GM18520 (cell line): ENCODE measurements around the gene ATP1A3.
"Not testable (repeated sequence)": the region's sequence is repeated elsewhere in the genome, so short reads cannot be mapped to it uniquely, and the experiment has no call there.

ENCODE experiments used
- ATAC-seq: cut with Tn5 transposase; IDR thresholded peaks from one replicate; pipeline ENCODE4 v1.9.1; 2021; ENCODE audit not compliant: unreplicated experiment

Gene ATP1A3

DNA sequence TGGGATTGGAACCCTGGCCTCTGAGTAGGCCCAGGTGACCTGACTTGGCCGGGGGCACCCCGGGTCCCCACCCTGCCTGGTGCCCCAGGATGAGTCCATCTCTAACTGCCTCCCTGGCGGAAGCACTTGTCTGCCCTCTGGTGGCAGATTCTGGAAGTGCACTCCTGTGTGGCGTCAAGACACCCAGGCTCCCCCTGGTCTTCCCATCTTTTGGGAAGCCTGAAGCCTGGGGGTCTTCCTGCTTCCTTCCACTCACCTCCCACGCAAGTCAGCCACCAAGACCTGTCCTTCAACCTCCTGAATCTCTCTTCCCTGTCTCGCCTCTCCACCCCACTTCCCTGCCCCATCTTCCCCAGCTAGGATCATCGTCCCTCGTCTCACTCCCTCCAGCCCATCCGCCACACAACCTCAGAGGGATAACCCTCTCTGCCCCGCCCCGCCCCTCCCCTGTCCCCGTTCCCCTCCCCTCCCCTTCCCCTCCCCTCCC, 42.3 kb downstream of the ATP1A3 start:
- ATAC-seq: no peak

DNA sequence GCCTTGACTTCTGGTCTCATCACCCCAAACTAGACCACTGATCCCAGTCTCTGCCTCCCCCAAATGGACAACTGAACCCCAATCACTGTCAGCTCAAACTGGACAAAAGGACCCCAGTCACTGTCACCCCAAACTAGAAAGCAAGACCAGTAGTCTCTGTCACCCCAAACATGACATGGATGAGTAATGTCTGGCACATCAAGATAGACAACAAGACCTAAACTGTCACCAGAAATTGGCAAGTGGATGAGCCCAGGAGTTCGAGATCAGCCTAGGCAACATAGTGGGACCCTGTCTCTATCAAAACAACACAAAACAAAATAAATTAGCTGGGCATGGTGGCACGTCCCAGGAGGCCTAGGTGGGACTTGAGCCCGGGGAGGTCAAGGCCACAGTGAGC, 46.9 kb downstream of the ATP1A3 start:
- ATAC-seq: no peak

DNA sequence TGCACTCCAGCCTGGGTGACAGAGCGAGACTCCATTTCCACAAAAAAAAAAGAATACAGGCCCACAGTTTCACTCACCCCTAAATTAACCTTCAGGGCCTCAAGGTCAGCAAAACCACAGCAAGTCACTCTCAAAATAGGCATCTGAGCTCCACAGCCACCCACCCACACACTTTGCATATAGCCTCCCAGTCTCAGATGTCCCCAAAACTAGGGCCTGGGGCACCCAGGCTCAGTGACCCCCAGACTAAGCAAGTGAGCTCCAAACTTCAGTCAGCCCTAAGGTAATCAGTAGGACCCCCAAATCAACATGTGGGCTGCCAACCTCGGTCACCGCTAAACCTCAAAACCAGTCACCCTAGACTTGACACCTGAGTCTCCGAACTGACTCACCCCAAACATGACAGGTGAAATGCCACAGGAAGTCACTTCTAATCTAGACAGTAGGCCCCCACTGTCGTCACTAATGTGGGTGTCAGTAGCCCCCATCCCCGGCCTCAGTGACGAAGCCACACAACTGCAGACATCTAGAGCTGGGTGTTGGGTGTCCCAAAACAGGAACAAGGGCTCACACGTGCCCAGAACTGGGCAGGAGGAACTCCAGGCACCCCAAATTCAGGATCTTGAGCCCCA, 48.8 kb downstream of the ATP1A3 start:
- peak; percentile 83 for ATAC-seq

DNA sequence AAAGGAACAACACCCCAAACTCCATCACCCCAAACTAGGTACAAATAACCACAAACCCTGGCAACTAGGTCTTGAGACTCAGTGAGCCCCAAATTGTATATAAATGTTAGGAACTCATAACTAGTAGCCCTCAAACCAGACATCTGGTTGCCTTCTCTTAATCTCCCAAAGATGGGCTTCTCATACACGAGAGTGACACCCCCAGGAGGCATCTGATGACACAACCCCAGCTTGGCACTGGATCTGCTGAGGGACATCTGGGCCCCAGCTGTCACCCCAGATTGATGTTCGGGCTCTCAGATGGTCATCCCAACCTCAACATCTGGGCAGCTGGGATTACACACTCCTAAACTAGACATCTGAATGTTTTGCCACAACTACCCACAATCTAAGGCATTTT, 49.7 kb downstream of the ATP1A3 start:
- ATAC-seq: no peak

DNA sequence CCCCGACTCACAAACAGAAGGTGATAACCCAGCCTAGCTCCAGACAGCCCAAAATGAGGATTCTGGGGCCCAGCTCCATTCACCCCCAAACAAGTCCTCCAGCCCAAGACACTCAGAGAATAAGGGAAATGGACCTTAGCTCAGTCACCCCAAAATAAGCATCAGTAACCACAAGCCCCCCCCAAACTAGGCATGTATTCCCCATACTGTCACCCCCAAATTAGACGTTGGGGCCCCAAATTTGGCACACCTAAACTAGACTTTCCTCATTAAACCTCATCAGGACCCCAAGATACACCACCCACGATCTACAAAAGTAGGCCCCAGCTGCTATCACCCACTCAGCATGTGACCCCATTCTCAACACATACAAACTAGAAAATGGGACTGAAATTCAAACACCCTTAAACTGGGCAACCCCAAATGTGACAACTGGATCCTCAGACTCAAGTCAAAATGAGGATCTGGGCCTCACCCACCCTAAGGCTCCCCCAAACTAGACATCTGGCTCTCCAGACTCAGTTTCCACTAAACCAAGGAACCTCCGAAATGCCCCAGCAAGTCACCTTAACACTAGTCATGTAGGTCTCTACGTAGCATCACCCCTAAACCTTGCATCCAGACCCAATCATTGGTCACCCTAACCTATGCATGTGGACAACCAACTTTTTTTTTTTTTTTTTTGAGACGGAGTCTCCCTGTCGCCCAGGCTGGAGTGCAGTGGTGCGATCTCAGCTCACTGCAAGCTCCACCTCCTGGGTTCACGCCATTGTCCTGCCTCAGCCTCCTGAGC, 52.4 kb downstream of the ATP1A3 start:
- ATAC-seq: no peak

DNA sequence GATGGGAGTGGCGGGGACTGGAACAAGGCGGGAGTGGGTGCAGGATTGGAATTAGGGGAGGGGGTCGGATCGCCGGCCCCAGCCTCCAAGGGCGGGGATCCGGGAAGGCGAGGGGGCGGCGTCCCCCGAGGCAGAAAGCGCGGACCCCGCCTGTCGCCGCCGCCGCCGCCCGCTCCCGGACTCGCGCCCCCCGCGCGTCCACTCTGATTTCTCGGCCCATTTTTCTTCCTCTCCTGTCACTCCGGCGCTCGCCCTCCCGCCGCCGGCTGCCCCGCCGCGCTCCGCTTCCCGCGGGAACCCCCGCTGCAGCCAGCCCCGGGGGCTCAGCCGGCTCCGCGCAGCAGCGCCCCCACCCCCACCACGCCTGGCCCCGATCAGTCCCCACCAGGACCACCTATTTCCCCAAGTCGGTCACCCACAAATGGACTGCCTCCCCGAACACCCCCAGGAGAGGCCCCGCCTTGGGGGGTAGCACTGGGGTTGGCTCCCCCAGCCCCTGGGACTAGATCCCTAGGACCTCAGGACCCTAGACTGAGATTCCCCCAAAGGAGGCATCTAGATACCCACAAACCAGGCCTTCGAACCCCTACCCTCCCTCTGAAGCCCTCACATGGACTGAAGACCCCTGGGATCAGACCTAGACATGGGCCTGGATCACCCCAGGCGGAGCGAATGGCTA, 53.2 kb downstream of the ATP1A3 start:
- ATAC-seq: no peak

DNA sequence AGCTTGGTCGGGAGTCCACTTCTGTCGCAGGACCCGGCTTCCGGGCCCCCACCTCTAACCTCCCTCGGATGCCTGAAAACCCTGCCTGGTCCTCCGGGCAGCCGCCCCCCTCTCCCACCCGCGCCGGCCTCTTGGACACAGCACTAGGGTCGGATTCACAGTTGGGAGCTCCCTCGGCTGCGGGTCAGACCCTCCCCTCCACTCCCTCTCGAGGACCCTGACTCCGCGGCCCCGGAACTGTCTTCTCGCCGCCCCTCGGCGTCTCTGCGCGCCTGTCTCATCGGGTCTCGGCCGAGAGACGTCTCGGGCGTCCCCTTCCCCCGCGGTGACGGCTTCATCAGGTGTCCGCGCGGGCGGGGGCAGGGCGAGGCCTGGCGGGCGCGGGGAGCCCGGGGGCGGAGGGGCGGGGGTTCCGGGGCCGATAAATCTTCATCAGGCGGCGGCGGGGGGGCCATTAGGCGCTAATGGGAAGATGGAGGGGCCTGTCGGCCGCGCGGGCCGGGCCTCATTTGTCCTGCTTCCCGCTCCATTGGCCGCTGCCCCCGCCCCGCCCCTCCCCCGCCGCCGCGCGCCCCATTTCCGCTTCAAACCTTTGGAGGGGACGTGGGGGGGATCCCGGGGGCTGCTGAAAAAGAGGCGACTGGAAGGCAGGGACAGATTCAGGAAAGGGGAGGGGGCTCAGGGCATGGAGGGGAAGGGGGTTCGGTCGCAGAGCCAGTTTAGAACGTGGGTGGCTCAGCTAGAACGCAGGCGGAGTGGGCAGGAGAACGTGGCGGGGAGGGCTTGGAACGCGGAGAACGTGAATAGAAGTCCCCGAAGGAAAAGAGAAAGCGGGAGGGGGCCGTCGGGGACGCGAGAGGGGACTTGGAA, 53.9 kb downstream of the ATP1A3 start:
- no peak for ATAC-seq

DNA sequence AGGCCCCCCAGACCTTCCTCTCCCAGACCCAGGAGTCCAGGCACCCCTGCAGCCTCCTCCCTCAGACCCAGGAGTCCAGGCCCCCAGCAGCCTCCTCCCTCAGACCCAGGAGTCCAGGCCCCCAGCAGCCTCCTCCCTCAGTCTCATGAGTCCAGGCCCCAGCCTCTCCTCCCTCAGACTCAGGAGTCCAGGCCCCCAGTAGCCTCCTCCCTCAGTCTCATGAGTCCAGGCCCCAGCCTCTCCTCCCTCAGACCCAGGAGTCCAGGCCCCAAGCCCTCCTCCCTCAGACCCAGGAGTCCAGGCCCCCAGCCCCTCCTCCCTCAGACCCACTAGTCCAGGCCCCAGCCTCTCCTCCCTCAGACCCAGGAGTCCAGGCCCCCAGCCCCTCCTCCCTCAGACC, 54.8 kb downstream of the ATP1A3 start:
- not testable (repeated sequence) for ATAC-seq

DNA sequence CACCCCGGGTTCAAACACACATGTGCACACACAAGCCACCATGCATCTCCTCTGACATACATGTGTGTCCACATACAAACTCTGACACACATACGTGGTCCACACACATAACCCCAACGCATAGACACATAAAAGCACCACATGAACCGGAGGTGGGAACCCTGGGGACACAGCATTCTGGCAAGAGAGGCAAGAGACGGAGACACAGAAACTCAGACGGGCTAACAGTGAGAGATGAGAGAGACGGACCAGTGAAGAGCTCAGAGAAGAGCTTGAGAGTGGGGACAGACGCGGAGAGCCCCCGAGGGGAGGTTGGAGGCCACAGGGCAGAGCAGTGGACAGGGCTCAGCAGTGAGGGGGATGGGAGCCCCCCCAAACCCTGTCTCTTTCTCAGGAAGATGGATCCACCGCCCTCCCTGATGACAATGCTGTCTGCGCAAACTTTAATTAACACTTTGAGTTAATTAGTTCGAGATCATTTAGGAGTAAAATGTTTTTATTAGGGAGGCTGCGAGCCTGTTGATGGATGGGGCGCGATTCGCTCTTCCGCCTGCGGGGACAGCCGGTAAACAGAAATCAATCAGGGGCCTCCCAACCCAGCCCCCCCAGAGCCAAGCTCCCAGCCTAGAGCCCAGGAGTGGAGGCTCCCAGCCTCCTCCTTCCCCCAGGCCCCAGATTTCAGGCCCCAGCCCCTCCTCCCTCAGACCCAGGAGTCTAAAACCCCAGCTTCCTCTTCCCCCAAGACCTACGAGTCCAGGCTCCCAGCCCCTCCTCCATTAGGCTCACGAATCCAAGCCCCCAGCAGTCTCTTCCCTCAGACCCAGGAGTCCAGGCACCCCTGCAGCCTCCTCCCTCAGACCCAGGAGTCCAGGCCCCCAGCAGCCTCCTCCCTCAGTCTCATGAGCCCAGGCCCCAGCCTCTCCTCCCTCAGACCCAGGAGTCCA, 56.2 kb downstream of the ATP1A3 start:
- no peak for ATAC-seq

DNA sequence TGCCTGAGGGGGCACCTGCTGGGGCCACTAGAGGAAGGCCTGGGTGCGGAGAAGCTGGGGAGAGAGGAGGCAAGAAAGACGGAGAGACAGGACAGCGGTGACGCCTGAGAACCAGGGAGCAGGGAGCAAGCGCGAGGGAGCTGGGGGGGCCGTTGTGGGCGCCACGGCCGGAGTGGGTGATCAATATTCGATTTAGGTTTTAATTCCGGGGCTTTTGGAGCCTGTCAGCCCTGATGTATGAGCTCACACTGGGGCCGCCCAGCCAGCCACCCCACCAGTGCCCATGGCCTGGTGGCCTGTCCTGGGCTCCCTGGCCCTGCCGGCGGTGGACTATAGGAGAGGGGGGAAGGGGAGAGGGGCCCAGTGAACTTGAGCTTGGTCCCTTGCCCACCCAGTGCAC, 57.1 kb downstream of the ATP1A3 start:
- ATAC-seq: no peak

DNA sequence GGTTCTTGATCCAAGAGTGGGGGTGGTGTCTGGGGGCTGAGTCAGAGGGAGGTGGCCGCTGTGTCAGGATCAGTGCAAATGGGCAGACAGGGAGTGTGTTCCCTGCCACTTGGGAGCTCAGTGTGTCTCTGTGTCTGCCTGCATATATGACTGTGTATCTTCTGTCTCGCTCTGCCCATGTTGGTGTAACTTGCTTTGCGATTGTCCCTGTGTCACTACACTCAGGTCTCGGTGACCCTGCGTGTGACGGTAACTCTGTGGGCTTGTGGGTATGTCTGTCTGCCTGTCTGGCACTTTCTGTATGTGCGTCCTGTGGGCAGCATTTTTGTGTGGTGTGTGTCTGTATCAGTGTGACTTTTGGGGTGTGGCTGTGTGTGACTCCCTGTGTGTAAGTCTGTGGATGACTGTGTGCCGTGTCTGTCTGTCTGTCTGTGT, 57.6 kb downstream of the ATP1A3 start:
- ATAC-seq: no peak

DNA sequence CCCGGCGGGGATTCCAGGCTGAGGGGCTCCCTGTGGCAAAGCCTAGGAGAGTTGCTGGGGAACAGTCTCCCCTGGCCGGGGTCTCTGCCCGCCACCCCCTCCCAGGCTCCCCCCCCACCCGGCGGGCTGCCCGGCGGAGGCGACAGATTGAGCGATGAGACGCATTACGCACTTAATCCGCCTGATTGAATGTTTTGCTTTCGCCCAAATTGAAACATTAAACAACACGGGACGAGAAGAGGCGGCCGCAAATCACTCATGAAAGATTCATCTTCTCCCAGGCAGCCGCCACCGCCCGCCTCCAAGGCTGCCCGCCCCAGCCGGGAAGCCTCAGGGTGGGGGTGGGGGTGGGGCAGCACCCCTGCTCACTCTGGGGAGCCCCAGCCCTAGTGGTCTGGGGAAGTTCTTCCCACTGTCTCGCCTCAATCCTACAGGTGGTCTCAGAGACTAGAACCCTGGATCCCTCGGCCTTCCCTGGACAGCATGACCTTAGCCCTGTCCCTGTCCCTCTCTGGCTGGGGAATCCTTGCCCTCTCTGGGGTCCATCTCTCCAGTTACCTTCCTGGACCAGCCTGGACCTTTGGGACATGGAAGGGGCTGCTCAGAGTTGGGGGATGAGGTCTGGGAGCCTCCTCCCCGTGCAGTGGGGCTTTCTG, 58.1 kb downstream of the ATP1A3 start:
- no peak for ATAC-seq

DNA sequence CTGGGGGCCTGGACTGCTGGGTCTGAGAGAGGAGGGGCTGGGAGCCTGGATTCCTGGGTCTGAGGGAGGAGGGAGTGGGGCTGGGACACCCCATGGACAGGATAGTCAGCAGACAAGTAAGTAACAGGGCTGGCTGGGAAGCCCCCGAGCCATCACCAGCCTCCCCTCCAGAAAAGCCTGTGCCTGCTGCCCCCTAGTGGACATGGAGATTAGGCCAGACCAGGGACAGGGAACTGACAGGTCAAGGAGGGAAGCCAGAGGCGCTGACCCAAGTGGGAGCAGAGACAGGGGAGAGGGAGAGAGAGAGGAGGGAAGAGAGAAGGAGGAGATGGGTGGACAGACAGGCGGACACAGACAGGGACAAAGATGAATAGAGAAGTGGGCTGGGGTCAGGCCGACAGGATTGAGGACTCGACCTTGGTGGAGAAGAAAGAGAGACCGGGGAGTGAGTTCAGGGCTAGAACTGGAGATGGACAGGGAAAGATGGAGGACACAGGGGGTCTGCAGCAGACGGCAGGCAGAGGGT, 59.1 kb downstream of the ATP1A3 start:
- ATAC-seq: no peak

DNA sequence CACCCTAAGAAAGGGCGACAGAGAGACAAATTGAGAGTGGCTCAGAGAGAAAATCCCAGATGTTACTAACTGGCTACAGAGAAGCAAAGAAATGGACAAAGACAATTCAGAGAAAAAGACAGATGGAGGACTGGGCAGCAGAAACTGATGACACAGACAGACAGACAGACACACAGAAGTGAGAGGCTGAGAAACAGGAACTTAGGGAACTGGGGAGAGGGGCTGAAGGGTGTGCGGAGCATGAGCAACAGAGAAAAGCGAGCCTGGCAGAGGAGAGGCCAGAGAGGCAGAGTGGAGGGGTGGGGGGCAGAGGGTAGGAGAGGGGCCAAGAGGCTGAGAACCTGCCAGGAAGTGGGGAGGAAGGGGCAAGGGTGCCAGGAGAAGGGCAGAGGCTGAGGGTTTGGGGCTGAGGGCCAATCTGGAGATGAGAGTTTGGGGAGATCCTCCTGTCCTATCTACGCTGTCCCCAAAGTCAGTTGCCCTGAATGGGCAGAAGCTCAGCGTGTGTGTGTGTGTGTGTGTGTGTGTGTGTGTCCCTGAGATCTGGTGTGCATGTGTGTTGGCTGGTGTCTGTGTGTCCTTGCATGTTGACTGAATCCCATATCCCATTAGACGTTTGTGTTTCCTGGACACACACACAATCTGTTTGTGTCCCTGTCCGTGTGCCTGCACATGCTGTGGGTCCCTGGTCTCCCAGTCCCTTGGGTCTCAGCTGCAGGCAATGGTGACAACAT, 60.2 kb downstream of the ATP1A3 start:
- no peak for ATAC-seq

DNA sequence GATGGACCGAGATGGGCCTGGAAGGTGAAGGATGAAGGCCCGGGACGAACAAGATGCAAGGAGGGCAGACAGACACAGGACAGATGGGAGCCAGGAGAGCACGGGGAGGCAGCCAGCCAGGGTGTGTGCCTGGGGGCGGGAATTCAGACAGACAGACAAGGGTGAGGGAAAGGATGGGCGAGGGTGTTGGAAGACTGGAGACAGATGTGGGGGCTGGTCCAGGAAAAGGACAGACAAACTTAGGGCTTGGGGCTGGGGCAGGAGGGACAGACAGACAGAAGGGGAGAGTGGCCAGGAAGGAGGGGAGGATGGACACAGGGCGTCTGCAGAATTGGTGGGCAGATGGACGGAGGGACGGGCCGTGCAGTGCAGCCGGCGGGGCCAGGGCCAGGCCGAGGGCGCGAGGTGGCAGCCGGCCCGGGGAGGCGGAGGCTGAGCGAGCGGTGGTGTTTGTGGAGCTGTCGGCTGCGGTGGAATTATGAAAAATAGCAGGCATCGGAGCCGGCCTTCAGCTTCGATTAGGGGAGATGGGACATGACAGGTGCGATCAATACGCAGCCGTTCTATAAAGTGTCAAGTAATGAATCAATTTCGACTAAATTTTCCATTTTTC, 61.2 kb downstream of the ATP1A3 start:
- ATAC-seq: no peak

DNA sequence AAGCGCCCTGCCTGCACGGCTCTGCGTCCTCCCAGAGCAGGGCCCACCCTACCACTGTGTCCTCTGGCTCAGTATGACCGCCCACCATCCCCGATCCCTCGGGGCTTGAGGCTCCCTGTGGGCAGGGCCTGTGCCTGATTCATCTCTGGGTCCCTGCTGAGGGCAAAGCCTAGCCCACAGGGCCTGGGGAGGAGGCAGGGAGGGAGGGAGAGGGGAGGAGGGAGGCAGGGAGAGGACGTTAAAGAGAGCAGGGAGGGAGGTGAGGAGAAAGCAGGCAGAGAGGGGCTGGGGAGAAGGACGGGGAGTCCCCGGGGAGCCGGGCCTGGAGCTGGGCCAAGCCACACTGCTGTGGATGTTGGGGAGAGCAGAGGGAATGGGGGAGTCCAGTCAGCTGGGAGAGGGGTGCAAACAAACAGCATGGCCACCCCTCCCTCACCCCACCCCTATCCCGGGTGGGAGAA, 61.7 kb downstream of the ATP1A3 start:
- no peak for ATAC-seq

DNA sequence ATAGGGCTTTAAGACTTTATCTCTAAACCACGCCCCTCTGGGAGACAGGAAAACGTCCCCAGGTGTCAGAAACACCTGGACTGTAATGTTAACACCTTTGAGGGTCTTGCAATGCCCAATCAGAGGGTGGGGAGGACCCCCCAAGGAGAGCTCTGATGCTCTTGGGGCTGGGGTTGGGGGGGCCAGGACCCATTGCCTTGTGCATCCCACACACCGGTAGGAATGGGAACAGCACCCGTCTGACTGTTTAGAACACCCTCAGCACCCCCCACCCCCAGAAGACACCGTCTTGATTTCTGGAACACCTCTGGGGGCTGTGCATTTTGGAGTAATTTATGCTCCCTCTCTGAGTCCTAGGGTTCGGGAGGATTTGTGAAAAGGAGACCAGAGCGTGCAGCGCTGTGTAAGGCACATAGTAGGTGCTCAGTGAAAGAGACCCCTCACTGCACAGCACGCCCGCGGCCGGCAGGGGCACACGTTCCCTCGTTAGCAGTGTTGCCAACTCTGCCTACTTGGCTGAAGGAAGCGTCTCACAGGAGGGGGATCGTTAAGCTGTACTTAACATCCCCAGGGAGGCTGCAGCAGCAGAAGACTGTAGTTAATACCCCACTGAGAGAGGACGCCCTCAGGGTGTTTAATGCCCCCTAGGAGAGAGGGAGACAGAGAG, 63.0 kb downstream of the ATP1A3 start:
- no peak for ATAC-seq
